ENCODE results near the gene PGAM5. TPM values are rescaled to one million over a fixed set of nuclear protein-coding genes. Genes with fewer than 3 reads are reported as not detected.
A peak's percentile ranks its signal among the peaks of the same experiment; 100 is the strongest.
"Not testable (repeated sequence)": the region's sequence is repeated elsewhere in the genome, so short reads cannot be mapped to it uniquely, and the experiment has no call there.

The PGAM5 gene
- total and polyA plus RNA-seq, 8 donors = 13.6 to 37.4 (median 17.2) TPM

- intact Hi-C loops (cut with DNase I) = no loop called here
- H3K4me3 ChIP-seq = no peak overlapping the region
- H3K27ac ChIP-seq = no peak overlapping the region
- H3K4me1 ChIP-seq = no peaks in the 10 kb centered on the region
- no peak for TF ChIP-seq CTCF (IDR thresholded peaks at IDR 0.05)
- DNase-seq (peak in 1 of 4 donors; percentile 43), ATAC-seq (no peak)
- peaks cover 6 to 100% of the 10 kb centered on the region in 2 donors for H3K36me3 ChIP-seq
- no peaks in the 10 kb centered on the region for H3K9me3 ChIP-seq
- no peaks in the 10 kb centered on the region for H3K27me3 ChIP-seq
These were observed 36.8 kb downstream of the PGAM5 start for GRCh38 chr12:132747395-132747794.

- Histone ChIP-seq H3K27ac (no peak overlapping the region), H3K4me1 (no peaks in the 10 kb centered on the region), H3K4me3 (no peak overlapping the region), H3K36me3 (peaks cover 6 to 100% of the 10 kb centered on the region in 2 donors), H3K9me3 (no peaks in the 10 kb centered on the region), H3K27me3 (no peaks in the 10 kb centered on the region)
- peak in 1 of 4 donors; percentile 61 for DNase-seq
- intact Hi-C loops (cut with DNase I) = no loop called here
- TF ChIP-seq CTCF (IDR thresholded peaks at IDR 0.05) = no peak
- ATAC-seq = no peak
These were observed 37.3 kb downstream of the PGAM5 start for GRCh38 chr12:132747896-132748295.

- DNase-seq (peak in 1 of 4 donors; percentile 54), ATAC-seq (no peak)
- Histone ChIP-seq H3K4me3 (no peak overlapping the region), H3K4me1 (no peaks in the 10 kb centered on the region), H3K27ac (no peak overlapping the region), H3K27me3 (no peaks in the 10 kb centered on the region), H3K36me3 (peaks cover 6 to 100% of the 10 kb centered on the region in 2 donors), H3K9me3 (no peaks in the 10 kb centered on the region)
- no peak for TF ChIP-seq CTCF (IDR thresholded peaks at IDR 0.05)
- intact Hi-C loops (cut with DNase I) = no loop called here
These were observed 37.7 kb downstream of the PGAM5 start for GRCh38 chr12:132748319-132748718.

- H3K27me3 ChIP-seq; ATAC-seq; H3K27ac ChIP-seq; H3K4me3 ChIP-seq; H3K9me3 ChIP-seq; H3K4me1 ChIP-seq; intact Hi-C loops (cut with DNase I): not testable (repeated sequence)
- peak in 1 of 4 donors; percentile 2 for DNase-seq
- peaks cover 3 to 100% of the 10 kb centered on the region in 2 donors for H3K36me3 ChIP-seq
These were observed 43.0 kb downstream of the PGAM5 start for GRCh38 chr12:132753670-132754069.

- Histone ChIP-seq H3K27me3 (no peaks in the 10 kb centered on the region), H3K36me3 (peaks cover 2 to 100% of the 10 kb centered on the region in 2 donors), H3K4me3 (no peak overlapping the region), H3K9me3 (no peaks in the 10 kb centered on the region), H3K27ac (no peak overlapping the region), H3K4me1 (peaks cover 0 to 4% of the 10 kb centered on the region in 2 donors)
- ATAC-seq = no peak
- peak in 1 of 4 donors; percentile 10 for DNase-seq
- intact Hi-C loops (cut with DNase I) = no loop called here
- no peak for TF ChIP-seq CTCF (IDR thresholded peaks at IDR 0.05)
These were observed 43.7 kb downstream of the PGAM5 start for GRCh38 chr12:132754160-132754932.

- Histone ChIP-seq H3K4me1 (peaks cover 7 to 32% of the 10 kb centered on the region in 2 donors), H3K36me3 (peaks cover 0 to 55% of the 10 kb centered on the region in 2 donors)
- H3K4me3 ChIP-seq; H3K27me3 ChIP-seq; H3K27ac ChIP-seq; H3K9me3 ChIP-seq; intact Hi-C loops (cut with DNase I); ATAC-seq: not testable (repeated sequence)
- DNase-seq = peak in 1 of 4 donors; percentile 70
These were observed 48.2 kb downstream of the PGAM5 start for GRCh38 chr12:132758825-132759224.

Data from left lung (tissue), 10 donors.